Activated T-cell treated with anti-CD3 and anti-CD28 coated beads for 24 hours (primary cell): ENCODE data around the gene ZNF486.
"Not testable (repeated sequence)": the region's sequence is repeated elsewhere in the genome, so short reads cannot be mapped to it uniquely, and the experiment has no call there.

Experiments used
- DNase-seq: peaks from one replicate; pipeline ENCODE4 v3.0.0-alpha.2; 2020; ENCODE audit warnings: low read depth

ZNF486 gene

GRCh38 chr19:20167020-20167644 lies at the start of gene ZNF486:
TSS of gene ZNF486 (plus strand) at chr19:20167214. CDS start at chr19:20167331, 117 bp downstream.
- peak; percentile 86 for DNase-seq

- not testable (repeated sequence) for DNase-seq
These were observed 48.8 kb upstream of the ZNF486 start for GRCh38 chr19:20118064-20118839.

- no peak for DNase-seq
These were observed 42.1 kb upstream of the ZNF486 start for GRCh38 chr19:20124879-20125278.

GRCh38 chr19:20132933-20133332 lies 34.1 kb upstream of the ZNF486 start:
- not testable (repeated sequence) for DNase-seq

- DNase-seq = not testable (repeated sequence)
These were observed 29.3 kb upstream of the ZNF486 start for GRCh38 chr19:20137714-20138113.

GRCh38 chr19:20151617-20152145 lies 15.3 kb upstream of the ZNF486 start:
- DNase-seq = no peak

GRCh38 chr19:20152506-20152905 lies 14.5 kb upstream of the ZNF486 start:
- DNase-seq = not testable (repeated sequence)

- DNase-seq = no peak
These were observed 13.7 kb upstream of the ZNF486 start for GRCh38 chr19:20153281-20153680.

GRCh38 chr19:20154636-20155035 lies 12.4 kb upstream of the ZNF486 start:
- DNase-seq = no peak

GRCh38 chr19:20162821-20163220 lies 4.2 kb upstream of the ZNF486 start:
- DNase-seq = no peak

GRCh38 chr19:20164456-20164855 lies 2.6 kb upstream of the ZNF486 start:
- DNase-seq = no peak

- DNase-seq = no peak
These were observed 932 bp upstream of the ZNF486 start for GRCh38 chr19:20165971-20166592.

- no peak for DNase-seq
These were observed 673 bp downstream of the ZNF486 start for GRCh38 chr19:20167651-20168122.

GRCh38 chr19:20171285-20171684 lies 4.3 kb downstream of the ZNF486 start:
- DNase-seq = no peak

GRCh38 chr19:20175848-20176247 lies 8.8 kb downstream of the ZNF486 start:
- not testable (repeated sequence) for DNase-seq

- DNase-seq = not testable (repeated sequence)
These were observed 12.9 kb downstream of the ZNF486 start for GRCh38 chr19:20179956-20180355.

GRCh38 chr19:20182222-20182785 lies 15.3 kb downstream of the ZNF486 start:
- DNase-seq = no peak

- DNase-seq = no peak
These were observed 19.2 kb downstream of the ZNF486 start for GRCh38 chr19:20186174-20186573.

GRCh38 chr19:20197747-20198146 lies 30.7 kb downstream of the ZNF486 start:
- DNase-seq = no peak

GRCh38 chr19:20209051-20209450 lies 42.0 kb downstream of the ZNF486 start:
- DNase-seq = no peak

GRCh38 chr19:20214366-20214765 lies 47.4 kb downstream of the ZNF486 start:
- DNase-seq = not testable (repeated sequence)

GRCh38 chr19:20221605-20222004 lies 54.6 kb downstream of the ZNF486 start:
- not testable (repeated sequence) for DNase-seq
